Measurements from ENCODE around the gene RNASE11.
"Not testable (repeated sequence)": the region's sequence is repeated elsewhere in the genome, so short reads cannot be mapped to it uniquely, and the experiment has no call there.

The RNASE11 gene

DNA sequence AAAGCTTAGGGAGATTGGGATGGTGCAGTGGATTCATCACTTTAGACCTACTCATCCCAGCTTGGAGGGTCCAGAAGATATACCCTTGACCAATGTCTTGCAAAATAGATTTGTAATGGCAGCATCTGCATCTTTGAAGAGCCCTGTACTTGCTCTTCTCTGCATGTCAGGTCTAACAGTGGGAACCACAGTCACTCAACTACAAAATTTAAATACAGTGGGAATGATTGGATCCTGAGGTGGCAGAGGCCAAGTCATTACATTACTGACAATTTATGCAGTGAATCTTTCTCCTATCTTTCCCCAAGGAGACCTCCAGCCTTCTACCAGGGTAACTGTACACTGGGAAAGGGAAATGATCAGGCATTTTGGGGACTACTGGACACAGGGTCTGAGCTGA is 18.7 kb downstream of the RNASE11 start:
- no peak overlapping the region for H3K4me3 ChIP-seq (ENCODE audit: control insufficient read depth, low read depth, low read length)
- DNase-seq (ENCODE audit: low read depth) = no peak
- TF ChIP-seq, protein P1, sequence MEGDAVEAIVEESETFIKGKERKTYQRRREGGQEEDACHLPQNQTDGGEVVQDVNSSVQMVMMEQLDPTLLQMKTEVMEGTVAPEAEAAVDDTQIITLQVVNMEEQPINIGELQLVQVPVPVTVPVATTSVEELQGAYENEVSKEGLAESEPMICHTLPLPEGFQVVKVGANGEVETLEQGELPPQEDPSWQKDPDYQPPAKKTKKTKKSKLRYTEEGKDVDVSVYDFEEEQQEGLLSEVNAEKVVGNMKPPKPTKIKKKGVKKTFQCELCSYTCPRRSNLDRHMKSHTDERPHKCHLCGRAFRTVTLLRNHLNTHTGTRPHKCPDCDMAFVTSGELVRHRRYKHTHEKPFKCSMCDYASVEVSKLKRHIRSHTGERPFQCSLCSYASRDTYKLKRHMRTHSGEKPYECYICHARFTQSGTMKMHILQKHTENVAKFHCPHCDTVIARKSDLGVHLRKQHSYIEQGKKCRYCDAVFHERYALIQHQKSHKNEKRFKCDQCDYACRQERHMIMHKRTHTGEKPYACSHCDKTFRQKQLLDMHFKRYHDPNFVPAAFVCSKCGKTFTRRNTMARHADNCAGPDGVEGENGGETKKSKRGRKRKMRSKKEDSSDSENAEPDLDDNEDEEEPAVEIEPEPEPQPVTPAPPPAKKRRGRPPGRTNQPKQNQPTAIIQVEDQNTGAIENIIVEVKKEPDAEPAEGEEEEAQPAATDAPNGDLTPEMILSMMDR (IDR thresholded peaks at IDR 0.05; ENCODE audit: control insufficient read depth, insufficient read depth, low read depth, low read length, missing control alignments) = no peak

GRCh38 chr14:20568393-20568792 is 19.4 kb downstream of the RNASE11 start:
- DNase-seq (ENCODE audit: low read depth) = no peak
- H3K4me3 ChIP-seq (ENCODE audit: control insufficient read depth, low read depth, low read length) = no peak overlapping the region
- TF ChIP-seq, protein P1 (IDR thresholded peaks at IDR 0.05; ENCODE audit: control insufficient read depth, insufficient read depth, low read depth, low read length, missing control alignments) = no peak

DNA sequence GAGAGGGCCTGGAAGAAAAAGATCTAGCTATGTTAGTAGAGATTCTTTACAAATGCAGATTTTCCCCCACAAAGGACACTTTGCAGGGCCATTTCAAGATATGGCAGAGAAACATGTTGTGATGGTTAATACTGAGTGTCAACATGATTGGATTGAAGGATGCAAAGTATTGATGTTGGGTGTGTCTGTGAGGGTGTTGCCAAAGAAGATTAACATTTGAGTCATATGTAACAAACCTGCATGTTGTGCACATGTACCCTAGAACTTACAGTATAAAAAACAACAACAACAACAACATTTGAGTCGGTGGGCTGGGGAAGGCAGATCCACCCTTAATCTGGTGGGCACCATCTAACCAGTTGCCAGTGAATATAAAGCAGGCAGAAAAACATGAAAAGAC is 20.6 kb downstream of the RNASE11 start:
- not testable (repeated sequence) for H3K4me3 ChIP-seq (ENCODE audit: control insufficient read depth, low read depth, low read length); DNase-seq (ENCODE audit: low read depth)

DNA sequence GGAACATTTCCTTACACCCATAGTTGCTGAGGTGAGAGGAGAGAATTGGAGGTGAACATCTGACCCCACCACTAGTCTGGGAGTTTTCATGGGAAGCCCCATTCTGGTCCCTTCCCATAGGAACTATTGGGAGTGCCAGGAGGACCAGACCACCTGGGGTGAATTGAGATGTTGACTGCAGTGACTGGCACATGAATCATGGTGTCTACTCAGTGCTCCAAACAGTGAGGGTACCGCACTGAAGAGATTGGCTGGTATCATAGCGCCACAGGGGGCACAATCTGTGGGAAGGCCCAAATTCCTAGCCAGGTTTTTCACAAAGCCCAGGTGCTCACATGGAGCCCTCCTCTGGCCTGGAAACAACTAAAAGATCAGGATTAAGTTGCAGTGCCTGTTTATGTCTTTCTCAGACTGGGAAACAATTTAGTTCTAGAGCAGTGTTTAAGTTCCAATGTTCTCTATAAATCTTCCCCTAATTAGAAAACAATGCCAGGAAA is 23.3 kb downstream of the RNASE11 start:
- TF ChIP-seq, protein P1 (IDR thresholded peaks at IDR 0.05; ENCODE audit: control insufficient read depth, insufficient read depth, low read depth, low read length, missing control alignments) = no peak
- no peak overlapping the region for H3K4me3 ChIP-seq (ENCODE audit: control insufficient read depth, low read depth, low read length)
- no peak for DNase-seq (ENCODE audit: low read depth)

DNA sequence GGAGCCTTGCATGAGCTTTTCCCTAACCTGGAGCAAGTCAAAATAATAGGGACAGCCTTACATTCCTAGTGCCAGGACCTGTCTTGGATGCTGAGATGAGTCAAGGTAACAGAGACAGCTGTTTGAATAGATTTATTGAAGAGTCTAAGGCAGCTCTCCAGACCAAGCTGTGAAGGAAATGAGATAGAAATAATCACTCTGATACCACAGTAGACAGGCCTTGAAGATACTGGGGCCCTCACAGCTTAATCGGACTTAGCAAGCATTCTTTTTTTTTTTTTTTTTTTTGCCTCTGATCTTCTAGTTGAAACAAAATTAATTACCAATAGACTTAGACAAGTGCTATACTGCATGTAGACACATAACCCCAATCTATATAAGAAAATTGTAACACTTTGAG is 23.8 kb downstream of the RNASE11 start:
- H3K4me3 ChIP-seq (ENCODE audit: control insufficient read depth, low read depth, low read length) = no peak overlapping the region
- TF ChIP-seq, protein P1 (IDR thresholded peaks at IDR 0.05; ENCODE audit: control insufficient read depth, insufficient read depth, low read depth, low read length, missing control alignments) = no peak
- no peak for DNase-seq (ENCODE audit: low read depth)

DNA sequence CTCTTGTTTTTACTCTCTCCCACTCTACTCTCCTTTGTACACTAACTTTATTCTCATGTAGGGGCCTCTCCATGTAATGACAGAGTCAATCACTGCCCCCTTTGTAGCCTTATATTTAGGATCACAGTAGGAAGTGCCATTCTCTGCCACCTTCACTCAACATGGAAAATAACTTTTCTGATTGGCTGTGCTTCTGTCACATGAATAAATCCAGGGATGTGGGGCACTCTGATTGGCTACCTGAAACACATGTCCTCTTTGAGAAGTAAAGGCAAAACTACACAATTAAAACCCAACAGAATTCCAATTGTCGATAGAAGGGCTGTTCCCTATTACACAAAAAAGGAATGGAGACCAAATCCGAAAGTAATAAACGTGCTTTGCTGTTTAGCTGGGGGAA is 26.8 kb downstream of the RNASE11 start, which contains the start of gene RNASE9:
Gene RNASE9 (minus strand): TSS at position 87 of the 400 bp plus-strand sequence.
- no peak for DNase-seq (ENCODE audit: low read depth)
- TF ChIP-seq, protein P1 (IDR thresholded peaks at IDR 0.05; ENCODE audit: control insufficient read depth, insufficient read depth, low read depth, low read length, missing control alignments) = no peak
- no peak within 1 kb of the TSS for H3K4me3 ChIP-seq (ENCODE audit: control insufficient read depth, low read depth, low read length)

DNA sequence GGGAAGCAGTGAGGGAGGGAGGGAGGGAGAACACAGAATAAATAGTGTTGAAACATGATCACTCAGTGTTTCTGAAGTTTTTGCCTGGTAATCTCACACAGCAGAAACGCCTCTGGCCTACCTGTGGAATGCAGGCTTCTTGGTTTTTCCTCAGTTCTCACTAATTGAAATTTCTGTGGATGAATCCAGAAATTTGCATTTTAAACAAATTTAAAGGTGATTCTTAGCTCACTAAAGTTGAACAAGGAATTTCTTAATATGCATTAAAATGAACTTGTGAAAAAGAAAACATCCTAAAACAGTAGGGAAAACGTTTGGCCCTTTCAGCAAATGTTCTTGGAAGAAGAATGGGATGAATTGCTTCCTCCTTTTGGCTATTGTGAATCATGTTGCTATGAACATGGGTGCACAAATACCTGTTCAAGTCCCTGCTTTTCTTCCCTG is 28.3 kb downstream of the RNASE11 start:
- no peak overlapping the region for H3K4me3 ChIP-seq (ENCODE audit: control insufficient read depth, low read depth, low read length)
- no peak for DNase-seq (ENCODE audit: low read depth)
- TF ChIP-seq, protein P1 (IDR thresholded peaks at IDR 0.05; ENCODE audit: control insufficient read depth, insufficient read depth, low read depth, low read length, missing control alignments) = no peak

All from AG09309 (cell line).